ENCODE data around the gene HOXC9.
A peak's percentile ranks its signal among the peaks of the same experiment; 100 is the strongest.

The HOXC9 gene

GRCh38 chr12:54032086-54032619 lies 32.2 kb downstream of the HOXC9 start:
- Histone ChIP-seq H3K9me3 (ENCODE audit: insufficient read depth, low read length) (no peaks in the 10 kb centered on the region), H3K36me3 (ENCODE audit: low read length) (no peaks in the 10 kb centered on the region), H4K20me1 (ENCODE audit: low read depth, low read length) (no peaks in the 10 kb centered on the region), H3K27me3 (ENCODE audit: low read length) (no peaks in the 10 kb centered on the region), H3K4me2 (ENCODE audit: low read depth, low read length, poor library complexity, severe bottlenecking) (no peak overlapping the region), H2AFZ (ENCODE audit: low read depth, low read length, severe bottlenecking) (no peak overlapping the region), H3K79me2 (ENCODE audit: insufficient read depth, low read length) (no peaks in the 10 kb centered on the region), H3K27ac (ENCODE audit: low read depth, low read length) (no peak overlapping the region), H3F3A (ENCODE audit: insufficient read depth) (no peaks in the 10 kb centered on the region), H3K4me3 (ENCODE audit: insufficient read depth, low read length, poor library complexity, severe bottlenecking) (no peak overlapping the region), H3K9ac (ENCODE audit: low read length) (no peak overlapping the region), H3K9me2 (replicated peaks; ENCODE audit: insufficient read depth, low read length) (no peaks in the 10 kb centered on the region)
- TF ChIP-seq EZH2phosphoT487 (conservative IDR thresholded peaks at IDR 0.05; ENCODE audit: low read length) (no peak), CTCF (IDR thresholded peaks at IDR 0.05; ENCODE audit: insufficient read depth, low read length, poor library complexity, severe bottlenecking) (no peak)

GRCh38 chr12:54032627-54033100 lies 32.7 kb downstream of the HOXC9 start, which contains the start of gene HOXC5:
TSS of gene HOXC5 (plus strand) at chr12:54033050. CDS start at chr12:54033123, 73 bp downstream.
- peak; percentile 72 for TF ChIP-seq CTCF (IDR thresholded peaks at IDR 0.05; ENCODE audit: insufficient read depth, low read length, poor library complexity, severe bottlenecking)
- TF ChIP-seq EZH2phosphoT487 (conservative IDR thresholded peaks at IDR 0.05; ENCODE audit: low read length), result no peak
- Histone ChIP-seq H3K79me2 (ENCODE audit: insufficient read depth, low read length) (no peaks in the 10 kb centered on the region), H3K4me2 (ENCODE audit: low read depth, low read length, poor library complexity, severe bottlenecking) (no peak within 1 kb of the TSS), H3K9me2 (replicated peaks; ENCODE audit: insufficient read depth, low read length) (no peaks in the 10 kb centered on the region), H3K27me3 (ENCODE audit: low read length) (no peaks in the 10 kb centered on the region), H3K9me3 (ENCODE audit: insufficient read depth, low read length) (no peaks in the 10 kb centered on the region), H3K9ac (ENCODE audit: low read length) (no peak within 1 kb of the TSS), H4K20me1 (ENCODE audit: low read depth, low read length) (no peaks in the 10 kb centered on the region), H3K36me3 (ENCODE audit: low read length) (no peaks in the 10 kb centered on the region), H3K27ac (ENCODE audit: low read depth, low read length) (no peak within 1 kb of the TSS), H3F3A (ENCODE audit: insufficient read depth) (no peaks in the 10 kb centered on the region), H3K4me3 (ENCODE audit: insufficient read depth, low read length, poor library complexity, severe bottlenecking) (no peak within 1 kb of the TSS), H2AFZ (ENCODE audit: low read depth, low read length, severe bottlenecking) (no peak within 1 kb of the TSS)

GRCh38 chr12:54033106-54033979 lies 33.4 kb downstream of the HOXC9 start:
- no peaks in the 10 kb centered on the region for H3K36me3 ChIP-seq (ENCODE audit: low read length)
- no peak overlapping the region for H3K4me2 ChIP-seq (ENCODE audit: low read depth, low read length, poor library complexity, severe bottlenecking)
- no peaks in the 10 kb centered on the region for H3K27me3 ChIP-seq (ENCODE audit: low read length)
- no peak for TF ChIP-seq CTCF (IDR thresholded peaks at IDR 0.05; ENCODE audit: insufficient read depth, low read length, poor library complexity, severe bottlenecking)
- no peak for TF ChIP-seq EZH2phosphoT487 (conservative IDR thresholded peaks at IDR 0.05; ENCODE audit: low read length)
- no peaks in the 10 kb centered on the region for H4K20me1 ChIP-seq (ENCODE audit: low read depth, low read length)
- no peak overlapping the region for H3K4me3 ChIP-seq (ENCODE audit: insufficient read depth, low read length, poor library complexity, severe bottlenecking)
- no peaks in the 10 kb centered on the region for H3K9me3 ChIP-seq (ENCODE audit: insufficient read depth, low read length)
- H3K9me2 ChIP-seq (replicated peaks; ENCODE audit: insufficient read depth, low read length), result no peaks in the 10 kb centered on the region
- no peaks in the 10 kb centered on the region for H3F3A ChIP-seq (ENCODE audit: insufficient read depth)
- no peaks in the 10 kb centered on the region for H3K79me2 ChIP-seq (ENCODE audit: insufficient read depth, low read length)
- no peak overlapping the region for H2AFZ ChIP-seq (ENCODE audit: low read depth, low read length, severe bottlenecking)
- H3K27ac ChIP-seq (ENCODE audit: low read depth, low read length), result no peak overlapping the region
- H3K9ac ChIP-seq (ENCODE audit: low read length), result no peak overlapping the region
